Measurements from ENCODE around the gene SDK1. TPM values are rescaled to one million over a fixed set of nuclear protein-coding genes. Genes with fewer than 3 reads are reported as not detected.
A peak's percentile ranks its signal among the peaks of the same experiment; 100 is the strongest.

The SDK1 gene
- total RNA-seq, 1 experiment from 2014 or later: 7.1 TPM

- BruUV-seq (replicated peaks): no TSS peak
- no peaks in the 10 kb centered on the region for H3K4me1 ChIP-seq
- ChIA-PET POLR2A (no interaction called here), CTCF (no interaction called here)
- no peaks in the 10 kb centered on the region for H3K27me3 Mint-ChIP-seq (ENCODE audit: insufficient read depth, unreplicated experiment)
- H3K36me3 Mint-ChIP-seq (ENCODE audit: insufficient read depth, unreplicated experiment): no peaks in the 10 kb centered on the region
- H3K9me3 Mint-ChIP-seq (ENCODE audit: unreplicated experiment): no peaks in the 10 kb centered on the region
- no peak overlapping the region for H3K4me3 ChIP-seq (ENCODE audit: low read depth, low read length)
- no peak overlapping the region for H3K27ac Mint-ChIP-seq (ENCODE audit: unreplicated experiment)
- H3K4me3 Mint-ChIP-seq (ENCODE audit: unreplicated experiment): no peak overlapping the region
- H3K27me3 ChIP-seq (replicated peaks; ENCODE audit: control insufficient read depth, insufficient read depth, low read length): no peaks in the 10 kb centered on the region
- H3K9me3 ChIP-seq: no peaks in the 10 kb centered on the region
- TF ChIP-seq CTCF (IDR thresholded peaks at IDR 0.05; ENCODE audit: insufficient read depth in 1 of 2, low read depth in 1 of 2, low read length in 1 of 2, severe bottlenecking in 1 of 2, unreplicated experiment in 1 of 2): peak; percentile 20 to 23
- H3K4me1 Mint-ChIP-seq (ENCODE audit: low read depth, unreplicated experiment): no peaks in the 10 kb centered on the region
- no peaks in the 10 kb centered on the region for H3K36me3 ChIP-seq (ENCODE audit: control insufficient read depth, insufficient read depth, low read length)
- no peak for DNase-seq
- intact Hi-C loops (cut with micrococcal nuclease; ENCODE audit: unreplicated experiment): no loop called here
These were observed 348.2 kb downstream of the SDK1 start for GRCh38 chr7:3649250-3649649.

- Mint-ChIP-seq H3K36me3 (ENCODE audit: insufficient read depth, unreplicated experiment) (no peaks in the 10 kb centered on the region), H3K27ac (ENCODE audit: unreplicated experiment) (no peak overlapping the region), H3K4me3 (ENCODE audit: unreplicated experiment) (no peak overlapping the region), H3K27me3 (ENCODE audit: insufficient read depth, unreplicated experiment) (no peaks in the 10 kb centered on the region), H3K9me3 (ENCODE audit: unreplicated experiment) (no peaks in the 10 kb centered on the region), H3K4me1 (ENCODE audit: low read depth, unreplicated experiment) (no peaks in the 10 kb centered on the region)
- H3K4me3 ChIP-seq (ENCODE audit: low read depth, low read length): no peak overlapping the region
- no peaks in the 10 kb centered on the region for H3K36me3 ChIP-seq (ENCODE audit: control insufficient read depth, insufficient read depth, low read length)
- ChIA-PET CTCF (no interaction called here), POLR2A (no interaction called here)
- intact Hi-C loops (cut with micrococcal nuclease; ENCODE audit: unreplicated experiment): no loop called here
- no peak for TF ChIP-seq CTCF (IDR thresholded peaks at IDR 0.05; ENCODE audit: insufficient read depth in 1 of 2, low read depth in 1 of 2, low read length in 1 of 2, severe bottlenecking in 1 of 2, unreplicated experiment in 1 of 2)
- no peaks in the 10 kb centered on the region for H3K27me3 ChIP-seq (replicated peaks; ENCODE audit: control insufficient read depth, insufficient read depth, low read length)
- DNase-seq: no peak
- no peaks in the 10 kb centered on the region for H3K9me3 ChIP-seq
- no peaks in the 10 kb centered on the region for H3K4me1 ChIP-seq
- no TSS peak for BruUV-seq (replicated peaks)
These were observed 348.8 kb downstream of the SDK1 start for GRCh38 chr7:3649678-3650440.

GRCh38 chr7:3650844-3651243 is 349.8 kb downstream of the SDK1 start:
- POLR2A ChIA-PET: no interaction called here
- Mint-ChIP-seq H3K36me3 (ENCODE audit: insufficient read depth, unreplicated experiment) (no peaks in the 10 kb centered on the region), H3K4me1 (ENCODE audit: low read depth, unreplicated experiment) (no peaks in the 10 kb centered on the region), H3K9me3 (ENCODE audit: unreplicated experiment) (no peaks in the 10 kb centered on the region), H3K27me3 (ENCODE audit: insufficient read depth, unreplicated experiment) (no peaks in the 10 kb centered on the region), H3K4me3 (ENCODE audit: unreplicated experiment) (no peak overlapping the region), H3K27ac (ENCODE audit: unreplicated experiment) (no peak overlapping the region)
- H3K9me3 ChIP-seq: no peaks in the 10 kb centered on the region
- no peaks in the 10 kb centered on the region for H3K27me3 ChIP-seq (replicated peaks; ENCODE audit: control insufficient read depth, insufficient read depth, low read length)
- no peaks in the 10 kb centered on the region for H3K36me3 ChIP-seq (ENCODE audit: control insufficient read depth, insufficient read depth, low read length)
- H3K4me3 ChIP-seq (ENCODE audit: low read depth, low read length): no peak overlapping the region
- CTCF ChIA-PET: no interaction called here
- intact Hi-C loops (cut with micrococcal nuclease; ENCODE audit: unreplicated experiment): no loop called here
- DNase-seq: no peak
- no TSS peak for BruUV-seq (replicated peaks)
- no peak for TF ChIP-seq CTCF (IDR thresholded peaks at IDR 0.05; ENCODE audit: insufficient read depth in 1 of 2, low read depth in 1 of 2, low read length in 1 of 2, severe bottlenecking in 1 of 2, unreplicated experiment in 1 of 2)
- 0 out of 2 replicates have a peak, but pooled peaks cover under 1% of the 10 kb centered on the region for H3K4me1 ChIP-seq

Data from Caco-2 (cell line).